NCI-H146 (cell line): ENCODE measurements around the gene NRF1.
"Not testable (repeated sequence)": the region's sequence is repeated elsewhere in the genome, so short reads cannot be mapped to it uniquely, and the experiment has no call there.

Source experiments
- DNase-seq: peaks from one replicate; lab custom pipeline; 2025; lab: John Stamatoyannopoulos, UW

Gene NRF1

GRCh38 chr7:129611246-129612111, at the start of gene NRF1:
TSS of gene NRF1 (plus strand) at chr7:129611720. CDS start at chr7:129657352, 45,632 bp downstream.
- DNase-seq = peak; percentile 93

- DNase-seq = not testable (repeated sequence)
Observed at GRCh38 chr7:129566323-129566722, 45.2 kb upstream of the NRF1 start.

- no peak for DNase-seq
Observed at GRCh38 chr7:129567377-129567776, 44.1 kb upstream of the NRF1 start.

GRCh38 chr7:129568240-129568639, 43.3 kb upstream of the NRF1 start:
- no peak for DNase-seq

GRCh38 chr7:129569326-129569725, 42.2 kb upstream of the NRF1 start:
- DNase-seq = no peak

- no peak for DNase-seq
Observed at GRCh38 chr7:129569811-129570215, 41.7 kb upstream of the NRF1 start.

GRCh38 chr7:129571201-129571600, 40.3 kb upstream of the NRF1 start:
- DNase-seq = no peak

- no peak for DNase-seq
Observed at GRCh38 chr7:129572205-129572604, 39.3 kb upstream of the NRF1 start.

GRCh38 chr7:129574487-129574886, 37.0 kb upstream of the NRF1 start:
- DNase-seq = no peak

GRCh38 chr7:129575699-129576098, 35.8 kb upstream of the NRF1 start:
- DNase-seq = no peak

GRCh38 chr7:129576138-129576537, 35.4 kb upstream of the NRF1 start:
- no peak for DNase-seq

GRCh38 chr7:129578829-129579228, 32.7 kb upstream of the NRF1 start:
- DNase-seq = no peak

GRCh38 chr7:129586179-129586578, 25.3 kb upstream of the NRF1 start:
- not testable (repeated sequence) for DNase-seq

- no peak for DNase-seq
Observed at GRCh38 chr7:129588268-129588667, 23.3 kb upstream of the NRF1 start.

GRCh38 chr7:129591868-129592267, 19.7 kb upstream of the NRF1 start:
- DNase-seq = no peak

GRCh38 chr7:129596386-129596785, 15.1 kb upstream of the NRF1 start:
- not testable (repeated sequence) for DNase-seq

- no peak for DNase-seq
Observed at GRCh38 chr7:129597672-129598071, 13.8 kb upstream of the NRF1 start.

GRCh38 chr7:129599174-129599573, 12.3 kb upstream of the NRF1 start:
- no peak for DNase-seq

GRCh38 chr7:129603594-129603993, 7.9 kb upstream of the NRF1 start:
- DNase-seq = not testable (repeated sequence)

- DNase-seq = not testable (repeated sequence)
Observed at GRCh38 chr7:129604021-129604420, 7.5 kb upstream of the NRF1 start.

GRCh38 chr7:129604713-129605437, 6.6 kb upstream of the NRF1 start:
- DNase-seq = no peak

GRCh38 chr7:129605960-129606614, 5.4 kb upstream of the NRF1 start:
- no peak for DNase-seq

GRCh38 chr7:129606803-129607202, 4.7 kb upstream of the NRF1 start:
- no peak for DNase-seq
